IMR-90 (cell line): ENCODE data around the gene SYT2.

ENCODE experiments used
- BHLHE40 ChIP-seq: fragments of 150-350 bp; IDR thresholded peaks from 2 replicates; pipeline ENCODE4 v1.6.1; 2016; ENCODE audit warnings: mild to moderate bottlenecking, low read depth, low read length
- CEBPB ChIP-seq: IDR thresholded peaks from 2 replicates; pipeline ENCODE4 v1.6.1; 2012; ENCODE audit warnings: low read depth, low read length, improper control_type of control experiment
- CHD1 ChIP-seq: IDR thresholded peaks from 2 replicates; pipeline ENCODE4 v1.6.1; 2012; ENCODE audit warnings: low read depth, low read length, improper control_type of control experiment
- MAFK ChIP-seq: IDR thresholded peaks from 2 replicates; pipeline ENCODE4 v1.6.1; 2012; ENCODE audit warnings: low read depth, low read length, improper control_type of control experiment
- MAZ ChIP-seq: IDR thresholded peaks from 2 replicates; pipeline ENCODE4 v1.6.1; 2012; ENCODE audit warnings: low read depth, mild to moderate bottlenecking, low read length, improper control_type of control experiment, moderate library complexity, borderline replicate concordance
- NFE2L2 ChIP-seq: fragments of 150-350 bp; IDR thresholded peaks from 2 replicates; pipeline ENCODE4 v1.6.1; 2016; ENCODE audit warnings: low read depth, mild to moderate bottlenecking, low read length
- POLR2A ChIP-seq: IDR thresholded peaks from 2 replicates; pipeline ENCODE4 v1.6.1; 2012; ENCODE audit warnings: mild to moderate bottlenecking, low read depth, low read length
- RAD21 ChIP-seq: IDR thresholded peaks from 2 replicates; pipeline ENCODE4 v1.6.1; 2012; ENCODE audit warnings: low read length, improper control_type of control experiment
- RCOR1 ChIP-seq: IDR thresholded peaks from 2 replicates; pipeline ENCODE4 v1.6.1; 2012; ENCODE audit warnings: mild to moderate bottlenecking, low read length, improper control_type of control experiment; ENCODE audit not compliant: insufficient replicate concordance
- SMC3 ChIP-seq: fragments of 150-350 bp; IDR thresholded peaks from 2 replicates; pipeline ENCODE4 v1.6.1; 2016; ENCODE audit warnings: low read depth, mild to moderate bottlenecking, antibody characterized with exemption, low read length, moderate library complexity
- TF ChIP-seq, protein P1 (sequence below): fragments of 150-350 bp; IDR thresholded peaks from 2 replicates; pipeline ENCODE4 v1.6.1; 2016; ENCODE audit warnings: low read depth, mild to moderate bottlenecking, low read length, moderate library complexity, borderline replicate concordance
- TF ChIP-seq, protein P2 (sequence below): conservative IDR thresholded peaks from 2 replicates; pipeline ENCODE4 v1.5.1; 2012; ENCODE audit warnings: mild to moderate bottlenecking, low read depth, low read length, improper control_type of control experiment
- TF ChIP-seq, protein P3 (sequence below): fragments of 150-350 bp; IDR thresholded peaks from 2 replicates; pipeline ENCODE4 v1.6.1; 2017; ENCODE audit warnings: mild to moderate bottlenecking, antibody characterized with exemption, low read length, low read depth

DNA sequence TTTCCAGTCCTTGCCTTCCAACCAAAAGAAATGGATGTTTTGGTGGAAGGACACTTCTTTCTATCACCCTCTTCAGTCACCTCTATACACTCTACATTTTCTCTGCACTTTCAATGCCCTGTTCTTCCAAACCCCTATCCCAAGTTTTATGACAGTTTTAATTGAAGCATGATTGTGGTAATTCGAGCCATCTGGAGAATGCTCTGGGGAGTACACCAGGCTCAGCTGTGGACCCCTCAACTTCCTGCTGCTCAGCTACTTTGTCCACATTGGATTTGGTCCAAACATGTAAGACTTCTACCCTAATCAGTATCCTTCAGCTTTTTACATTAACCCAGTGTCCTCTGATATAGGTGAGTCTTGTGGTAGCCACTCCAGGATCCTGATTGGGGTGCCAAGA lies 129.6 kb downstream of the SYT2 start:
- TF ChIP-seq MAZ (no peak), CEBPB (no peak), NFE2L2 (no peak), BHLHE40 (no peak), POLR2A (no peak), RAD21 (no peak), SMC3 (no peak), CHD1 (no peak), RCOR1 (no peak), MAFK (no peak)
- TF ChIP-seq, protein P1, sequence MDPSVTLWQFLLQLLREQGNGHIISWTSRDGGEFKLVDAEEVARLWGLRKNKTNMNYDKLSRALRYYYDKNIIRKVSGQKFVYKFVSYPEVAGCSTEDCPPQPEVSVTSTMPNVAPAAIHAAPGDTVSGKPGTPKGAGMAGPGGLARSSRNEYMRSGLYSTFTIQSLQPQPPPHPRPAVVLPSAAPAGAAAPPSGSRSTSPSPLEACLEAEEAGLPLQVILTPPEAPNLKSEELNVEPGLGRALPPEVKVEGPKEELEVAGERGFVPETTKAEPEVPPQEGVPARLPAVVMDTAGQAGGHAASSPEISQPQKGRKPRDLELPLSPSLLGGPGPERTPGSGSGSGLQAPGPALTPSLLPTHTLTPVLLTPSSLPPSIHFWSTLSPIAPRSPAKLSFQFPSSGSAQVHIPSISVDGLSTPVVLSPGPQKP: no peak
- TF ChIP-seq, protein P2, sequence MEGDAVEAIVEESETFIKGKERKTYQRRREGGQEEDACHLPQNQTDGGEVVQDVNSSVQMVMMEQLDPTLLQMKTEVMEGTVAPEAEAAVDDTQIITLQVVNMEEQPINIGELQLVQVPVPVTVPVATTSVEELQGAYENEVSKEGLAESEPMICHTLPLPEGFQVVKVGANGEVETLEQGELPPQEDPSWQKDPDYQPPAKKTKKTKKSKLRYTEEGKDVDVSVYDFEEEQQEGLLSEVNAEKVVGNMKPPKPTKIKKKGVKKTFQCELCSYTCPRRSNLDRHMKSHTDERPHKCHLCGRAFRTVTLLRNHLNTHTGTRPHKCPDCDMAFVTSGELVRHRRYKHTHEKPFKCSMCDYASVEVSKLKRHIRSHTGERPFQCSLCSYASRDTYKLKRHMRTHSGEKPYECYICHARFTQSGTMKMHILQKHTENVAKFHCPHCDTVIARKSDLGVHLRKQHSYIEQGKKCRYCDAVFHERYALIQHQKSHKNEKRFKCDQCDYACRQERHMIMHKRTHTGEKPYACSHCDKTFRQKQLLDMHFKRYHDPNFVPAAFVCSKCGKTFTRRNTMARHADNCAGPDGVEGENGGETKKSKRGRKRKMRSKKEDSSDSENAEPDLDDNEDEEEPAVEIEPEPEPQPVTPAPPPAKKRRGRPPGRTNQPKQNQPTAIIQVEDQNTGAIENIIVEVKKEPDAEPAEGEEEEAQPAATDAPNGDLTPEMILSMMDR: no peak
- TF ChIP-seq, protein P3, sequence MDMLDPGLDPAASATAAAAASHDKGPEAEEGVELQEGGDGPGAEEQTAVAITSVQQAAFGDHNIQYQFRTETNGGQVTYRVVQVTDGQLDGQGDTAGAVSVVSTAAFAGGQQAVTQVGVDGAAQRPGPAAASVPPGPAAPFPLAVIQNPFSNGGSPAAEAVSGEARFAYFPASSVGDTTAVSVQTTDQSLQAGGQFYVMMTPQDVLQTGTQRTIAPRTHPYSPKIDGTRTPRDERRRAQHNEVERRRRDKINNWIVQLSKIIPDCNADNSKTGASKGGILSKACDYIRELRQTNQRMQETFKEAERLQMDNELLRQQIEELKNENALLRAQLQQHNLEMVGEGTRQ: no peak
